ENCODE results near the gene WDR77.

WDR77 gene

GRCh38 chr1:111483166-111483565, 34.1 kb upstream of the WDR77 start:
- TF ChIP-seq MYC (IDR thresholded peaks at IDR 0.05; ENCODE audit: low read depth, low read length) (no peak), POLR2A (IDR thresholded peaks at IDR 0.05; ENCODE audit: extremely low read depth, insufficient read length) (no peak)
- TF ChIP-seq, protein P1, sequence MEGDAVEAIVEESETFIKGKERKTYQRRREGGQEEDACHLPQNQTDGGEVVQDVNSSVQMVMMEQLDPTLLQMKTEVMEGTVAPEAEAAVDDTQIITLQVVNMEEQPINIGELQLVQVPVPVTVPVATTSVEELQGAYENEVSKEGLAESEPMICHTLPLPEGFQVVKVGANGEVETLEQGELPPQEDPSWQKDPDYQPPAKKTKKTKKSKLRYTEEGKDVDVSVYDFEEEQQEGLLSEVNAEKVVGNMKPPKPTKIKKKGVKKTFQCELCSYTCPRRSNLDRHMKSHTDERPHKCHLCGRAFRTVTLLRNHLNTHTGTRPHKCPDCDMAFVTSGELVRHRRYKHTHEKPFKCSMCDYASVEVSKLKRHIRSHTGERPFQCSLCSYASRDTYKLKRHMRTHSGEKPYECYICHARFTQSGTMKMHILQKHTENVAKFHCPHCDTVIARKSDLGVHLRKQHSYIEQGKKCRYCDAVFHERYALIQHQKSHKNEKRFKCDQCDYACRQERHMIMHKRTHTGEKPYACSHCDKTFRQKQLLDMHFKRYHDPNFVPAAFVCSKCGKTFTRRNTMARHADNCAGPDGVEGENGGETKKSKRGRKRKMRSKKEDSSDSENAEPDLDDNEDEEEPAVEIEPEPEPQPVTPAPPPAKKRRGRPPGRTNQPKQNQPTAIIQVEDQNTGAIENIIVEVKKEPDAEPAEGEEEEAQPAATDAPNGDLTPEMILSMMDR (IDR thresholded peaks at IDR 0.05; ENCODE audit: low read depth, low read length): no peak
- TF ChIP-seq, protein P2, sequence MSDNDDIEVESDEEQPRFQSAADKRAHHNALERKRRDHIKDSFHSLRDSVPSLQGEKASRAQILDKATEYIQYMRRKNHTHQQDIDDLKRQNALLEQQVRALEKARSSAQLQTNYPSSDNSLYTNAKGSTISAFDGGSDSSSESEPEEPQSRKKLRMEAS (IDR thresholded peaks at IDR 0.05; ENCODE audit: low read depth, low read length): no peak
- no peak overlapping the region for H3K4me3 ChIP-seq (ENCODE audit: low read depth, low read length)
- no peak for DNase-seq (ENCODE audit: low read depth)

GRCh38 chr1:111481387-111482221, 32.5 kb upstream of the WDR77 start:
- H3K4me3 ChIP-seq (ENCODE audit: low read depth, low read length): no peak overlapping the region
- TF ChIP-seq POLR2A (IDR thresholded peaks at IDR 0.05; ENCODE audit: extremely low read depth, insufficient read length): no peak
- TF ChIP-seq, protein P1 (IDR thresholded peaks at IDR 0.05; ENCODE audit: low read depth, low read length): peak; percentile 69
- peak; percentile 60; the same call in 1 of the 2 replicates for TF ChIP-seq MYC (IDR thresholded peaks at IDR 0.05; ENCODE audit: low read depth, low read length)
- TF ChIP-seq, protein P2 (IDR thresholded peaks at IDR 0.05; ENCODE audit: low read depth, low read length): peak; percentile 57
- DNase-seq (ENCODE audit: low read depth): peak; percentile 84

DNA sequence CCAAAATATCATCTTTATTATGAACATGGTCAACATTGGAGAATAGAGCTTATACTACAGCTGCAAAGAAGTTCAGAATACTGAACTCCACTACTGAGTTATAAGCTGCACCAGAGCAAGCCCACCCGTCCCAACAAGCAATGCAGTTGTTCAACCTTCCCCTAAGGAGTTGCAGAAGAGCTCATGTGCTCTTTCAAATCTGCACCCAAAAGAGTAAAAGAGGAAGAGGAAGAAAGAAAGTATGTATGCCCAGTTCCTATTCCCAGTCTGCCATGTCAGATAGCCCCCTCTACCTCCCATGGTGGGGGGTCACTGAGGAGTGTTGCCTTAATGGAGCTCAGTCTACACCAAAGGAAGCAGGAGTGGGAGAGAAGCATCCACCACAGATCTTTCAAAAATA, 31.6 kb upstream of the WDR77 start:
- TF ChIP-seq MYC (IDR thresholded peaks at IDR 0.05; ENCODE audit: low read depth, low read length) (no peak), POLR2A (IDR thresholded peaks at IDR 0.05; ENCODE audit: extremely low read depth, insufficient read length) (no peak)
- TF ChIP-seq, protein P2 (IDR thresholded peaks at IDR 0.05; ENCODE audit: low read depth, low read length): no peak
- TF ChIP-seq, protein P1 (IDR thresholded peaks at IDR 0.05; ENCODE audit: low read depth, low read length): no peak
- DNase-seq (ENCODE audit: low read depth): no peak
- no peak overlapping the region for H3K4me3 ChIP-seq (ENCODE audit: low read depth, low read length)

DNA sequence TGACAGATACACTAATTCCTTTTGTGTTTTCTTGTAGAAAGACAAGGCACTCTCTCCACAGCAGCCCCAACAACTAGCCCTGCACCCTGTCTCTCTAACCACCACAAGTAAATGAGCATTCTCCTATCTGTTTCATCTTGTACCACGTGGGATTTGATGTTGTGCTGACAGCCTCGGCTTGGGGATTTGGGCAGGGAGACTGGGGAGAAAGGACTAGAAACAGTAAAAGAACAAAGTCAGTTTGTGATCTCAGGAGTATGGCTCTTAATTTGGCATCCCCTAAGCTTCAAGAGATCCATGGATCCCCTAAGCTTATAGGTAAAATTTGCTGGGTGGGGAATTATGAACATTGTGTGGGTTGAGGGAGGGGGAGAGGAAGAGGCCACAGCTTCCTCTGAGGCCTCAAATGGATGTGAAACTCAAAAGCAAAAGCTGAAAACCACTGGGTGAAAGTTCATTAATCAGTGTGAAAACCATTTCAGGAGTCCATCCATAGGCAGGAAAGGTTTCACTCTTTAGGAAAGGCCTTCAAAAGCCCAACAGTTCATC, 27.8 kb upstream of the WDR77 start:
- TF ChIP-seq, protein P1 (IDR thresholded peaks at IDR 0.05; ENCODE audit: low read depth, low read length): no peak
- TF ChIP-seq POLR2A (IDR thresholded peaks at IDR 0.05; ENCODE audit: extremely low read depth, insufficient read length) (no peak), MYC (IDR thresholded peaks at IDR 0.05; ENCODE audit: low read depth, low read length) (peak; percentile 44; the same call in 1 of the 2 replicates)
- TF ChIP-seq, protein P2 (IDR thresholded peaks at IDR 0.05; ENCODE audit: low read depth, low read length): peak; percentile 89
- peak overlapping the region; percentile 21 for H3K4me3 ChIP-seq (ENCODE audit: low read depth, low read length)
- peak; percentile 68 for DNase-seq (ENCODE audit: low read depth)

DNA sequence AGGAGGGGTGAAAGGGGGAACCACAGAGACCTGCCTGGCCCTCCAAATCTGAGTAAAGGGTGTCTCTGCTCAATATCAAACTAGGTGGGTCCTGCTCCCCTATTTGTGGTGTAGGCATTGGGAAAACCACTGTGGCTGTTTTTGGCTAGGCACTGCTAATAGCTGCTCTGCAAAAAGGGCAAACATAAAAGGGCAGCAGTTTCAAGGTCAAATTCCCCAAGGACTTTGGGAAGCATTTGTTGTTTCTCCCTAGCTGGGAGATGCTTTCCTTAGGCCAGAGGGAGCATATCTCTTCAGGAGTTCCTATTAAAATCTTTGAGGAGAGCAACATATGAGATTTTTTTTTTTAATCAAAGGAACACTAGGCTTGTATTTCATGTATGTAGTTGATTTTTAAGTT, 27.2 kb upstream of the WDR77 start:
- DNase-seq (ENCODE audit: low read depth): no peak
- TF ChIP-seq POLR2A (IDR thresholded peaks at IDR 0.05; ENCODE audit: extremely low read depth, insufficient read length) (no peak), MYC (IDR thresholded peaks at IDR 0.05; ENCODE audit: low read depth, low read length) (no peak)
- TF ChIP-seq, protein P2 (IDR thresholded peaks at IDR 0.05; ENCODE audit: low read depth, low read length): no peak
- H3K4me3 ChIP-seq (ENCODE audit: low read depth, low read length): no peak overlapping the region

- H3K4me3 ChIP-seq (ENCODE audit: low read depth, low read length): no peak overlapping the region
- DNase-seq (ENCODE audit: low read depth): peak; percentile 54
- TF ChIP-seq, protein P2 (IDR thresholded peaks at IDR 0.05; ENCODE audit: low read depth, low read length): no peak
- TF ChIP-seq MYC (IDR thresholded peaks at IDR 0.05; ENCODE audit: low read depth, low read length) (no peak), POLR2A (IDR thresholded peaks at IDR 0.05; ENCODE audit: extremely low read depth, insufficient read length) (no peak)
- TF ChIP-seq, protein P1 (IDR thresholded peaks at IDR 0.05; ENCODE audit: low read depth, low read length): no peak
Observed at GRCh38 chr1:111475701-111476100, 26.6 kb upstream of the WDR77 start.
